Measurements from ENCODE around the gene DDIT4L.
"Not testable (repeated sequence)": the region's sequence is repeated elsewhere in the genome, so short reads cannot be mapped to it uniquely, and the experiment has no call there.

DNA sequence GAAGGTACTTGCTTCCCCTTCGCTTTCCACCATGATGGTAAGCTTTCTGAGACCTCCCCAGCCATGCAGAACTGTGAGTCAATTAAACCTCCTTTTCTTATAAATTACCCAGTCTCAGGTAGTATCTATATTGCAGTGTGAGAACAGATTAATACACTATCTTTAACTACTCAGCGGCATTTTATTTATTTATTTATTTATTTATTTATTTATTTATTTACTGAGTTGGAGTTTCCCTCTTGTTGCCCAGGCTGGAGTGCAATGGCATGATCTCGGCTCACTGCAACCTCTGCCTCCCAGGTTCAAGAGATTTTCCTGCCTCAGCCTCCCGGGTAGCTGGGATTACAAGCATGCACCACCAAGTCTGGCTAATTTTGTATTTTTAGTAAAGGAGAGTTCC is 52.9 kb downstream of the DDIT4L start:
- not testable (repeated sequence) for TF ChIP-seq EZH2phosphoT487 (IDR thresholded peaks at IDR 0.05; ENCODE audit: insufficient read depth, low read depth); EZH2 (IDR thresholded peaks at IDR 0.05; ENCODE audit: insufficient read depth, poor library complexity, severe bottlenecking)
